ENCODE measurements around the gene FPGS.
"Not testable (repeated sequence)": the region's sequence is repeated elsewhere in the genome, so short reads cannot be mapped to it uniquely, and the experiment has no call there.

FPGS gene

DNA sequence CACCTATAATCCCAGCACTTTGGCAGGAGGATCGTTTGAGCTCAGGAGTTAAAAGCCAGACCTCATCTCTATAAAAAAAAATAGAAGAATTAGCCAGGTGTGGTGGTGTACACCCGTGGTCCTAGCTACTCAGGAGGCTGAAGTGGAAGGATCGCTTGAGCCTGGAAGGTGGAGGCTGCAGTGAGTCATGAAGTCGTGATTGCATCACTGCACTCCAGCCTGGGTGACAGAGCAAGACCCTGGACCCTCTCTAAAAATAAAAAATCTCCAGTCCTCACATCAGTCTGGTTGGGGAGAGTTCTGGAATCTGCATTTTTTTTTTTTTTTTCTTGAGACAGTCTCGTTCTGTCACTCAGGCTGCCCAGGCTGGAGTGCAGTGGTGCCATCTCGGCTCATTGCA, 9.3 kb downstream of the FPGS start:
- DNase-seq (ENCODE audit: low spot score) = no peak

GRCh38 chr9:127812936-127813675, 10.4 kb downstream of the FPGS start:
- DNase-seq (ENCODE audit: low spot score) = no peak

DNA sequence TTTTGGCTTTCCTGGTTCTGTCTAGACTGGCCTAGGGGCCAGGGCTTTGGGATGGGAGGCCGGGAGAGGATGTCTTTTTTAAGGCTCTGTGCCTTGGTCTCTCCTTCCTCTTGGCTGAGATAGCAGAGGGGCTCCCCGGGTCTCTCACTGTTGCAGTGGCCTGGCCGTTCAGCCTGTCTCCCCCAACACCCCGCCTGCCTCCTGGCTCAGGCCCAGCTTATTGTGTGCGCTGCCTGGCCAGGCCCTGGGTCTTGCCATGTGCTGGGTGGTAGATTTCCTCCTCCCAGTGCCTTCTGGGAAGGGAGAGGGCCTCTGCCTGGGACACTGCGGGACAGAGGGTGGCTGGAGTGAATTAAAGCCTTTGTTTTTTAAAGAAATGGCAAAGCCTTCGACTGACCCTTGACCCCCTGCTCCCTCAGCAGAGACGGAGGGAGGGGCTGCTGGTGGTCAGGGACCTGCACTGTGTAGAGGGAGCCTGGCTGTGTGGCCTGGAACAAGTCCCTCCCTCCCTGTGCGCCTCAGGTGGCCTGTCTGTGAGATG, 11.1 kb downstream of the FPGS start:
- no peak for DNase-seq (ENCODE audit: low spot score)

DNA sequence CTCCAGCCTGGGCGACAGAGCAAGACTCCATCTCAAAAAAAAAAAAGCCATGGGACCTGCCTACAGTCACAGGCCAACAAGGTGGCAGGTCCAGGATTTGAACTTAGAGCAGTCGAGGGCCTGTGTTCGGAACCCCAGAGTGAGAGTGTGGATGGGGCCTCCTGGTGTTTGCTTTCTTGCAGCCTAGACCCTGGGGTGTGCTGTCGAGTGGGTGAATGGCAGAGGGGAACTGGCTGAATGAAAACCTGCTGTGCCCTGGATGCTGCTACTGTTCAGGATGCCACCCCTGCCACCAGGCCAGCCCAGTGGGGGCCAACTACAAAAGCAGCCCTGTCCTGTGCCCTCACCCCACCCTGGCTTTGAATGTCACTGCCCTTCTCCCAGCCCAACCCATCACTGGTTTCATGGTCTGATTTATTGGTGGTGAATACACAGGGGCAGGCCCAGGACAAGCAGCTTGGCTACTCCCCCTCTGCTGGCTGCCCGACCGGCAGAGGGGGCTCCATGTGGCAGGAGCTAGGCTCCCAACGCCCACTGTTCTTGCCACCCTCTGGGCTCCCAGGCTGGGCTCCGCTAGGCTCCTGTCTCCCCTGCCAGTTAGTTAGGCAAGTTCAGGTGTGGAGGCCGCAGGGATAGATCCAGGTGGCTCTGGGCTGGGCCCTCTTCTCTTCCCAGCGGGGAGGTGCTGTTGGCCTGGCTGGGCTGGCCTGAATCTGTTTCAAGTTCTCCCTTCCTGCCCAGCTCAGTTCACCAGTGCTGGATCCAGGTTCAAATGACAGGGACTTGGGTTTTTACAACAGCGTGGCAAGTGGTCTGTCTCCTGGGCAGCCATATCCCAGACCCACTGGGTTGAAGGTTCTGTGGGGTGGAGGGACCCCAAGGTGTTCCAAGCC, 12.2 kb downstream of the FPGS start:
- DNase-seq (ENCODE audit: low spot score) = no peak

DNA sequence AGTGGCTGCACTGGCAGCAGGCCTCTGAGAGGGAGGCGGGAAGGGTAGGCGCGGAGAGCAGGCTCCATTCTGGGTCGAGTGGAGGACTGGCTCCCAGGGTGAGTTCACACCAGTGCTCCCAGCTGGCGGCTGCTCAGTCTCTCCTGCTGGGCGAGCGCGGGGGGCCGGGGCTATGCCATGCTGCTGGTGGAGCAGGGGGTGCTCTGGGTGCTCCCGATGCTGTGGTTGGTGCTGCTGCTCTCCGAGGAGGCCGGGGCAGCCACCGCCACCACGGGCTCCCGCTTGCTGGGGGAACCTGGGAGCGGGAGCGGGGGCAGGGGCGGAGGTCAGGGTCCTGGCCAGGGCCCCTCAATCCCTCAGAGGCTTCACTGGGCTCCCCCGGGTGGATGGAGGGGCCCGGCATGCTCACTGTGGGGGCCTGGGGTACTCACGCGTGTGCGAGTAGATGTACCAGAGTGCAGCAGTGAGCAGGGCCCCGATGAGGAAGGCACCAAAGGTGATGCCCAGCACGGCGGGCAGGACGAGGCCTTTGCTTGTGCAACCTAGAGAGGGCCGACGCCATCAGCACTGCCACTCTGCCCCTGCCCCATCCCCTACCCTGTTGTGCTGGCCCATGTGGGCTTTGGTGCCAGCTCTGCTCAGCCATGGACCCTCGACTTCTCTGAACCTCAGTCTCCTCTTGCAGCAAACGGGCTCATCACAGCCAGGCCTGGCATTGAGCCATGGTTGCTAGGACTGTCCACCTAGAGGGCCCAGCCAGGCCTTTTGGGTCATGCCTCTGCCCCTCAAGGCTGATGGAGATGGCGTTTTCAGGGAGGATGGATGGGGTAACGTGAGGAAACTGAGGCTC, 13.1 kb downstream of the FPGS start:
- no peak for DNase-seq (ENCODE audit: low spot score)

DNA sequence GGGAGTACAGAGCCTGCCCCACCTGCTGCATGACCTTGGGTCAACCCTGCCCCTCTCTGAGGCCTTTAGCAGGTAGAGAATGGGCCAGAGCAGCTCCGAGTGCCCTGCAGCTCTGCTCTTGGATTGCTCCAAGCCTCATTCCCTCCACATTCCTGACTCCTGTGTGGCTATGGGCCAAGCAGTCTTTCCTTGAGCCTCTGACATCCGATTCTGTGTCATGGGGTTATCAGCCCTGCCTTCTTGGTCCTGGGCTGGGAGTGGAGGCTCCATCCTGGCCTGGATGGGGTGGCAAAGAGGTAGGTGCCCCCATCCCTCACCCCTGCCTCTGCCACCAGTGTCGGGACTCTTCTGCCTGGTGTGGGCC, 13.7 kb downstream of the FPGS start:
- no peak for DNase-seq (ENCODE audit: low spot score)

GRCh38 chr9:127816728-127817127, 14.0 kb downstream of the FPGS start:
- no peak for DNase-seq (ENCODE audit: low spot score)

GRCh38 chr9:127817881-127818434, 15.3 kb downstream of the FPGS start:
- no peak for DNase-seq (ENCODE audit: low spot score)

DNA sequence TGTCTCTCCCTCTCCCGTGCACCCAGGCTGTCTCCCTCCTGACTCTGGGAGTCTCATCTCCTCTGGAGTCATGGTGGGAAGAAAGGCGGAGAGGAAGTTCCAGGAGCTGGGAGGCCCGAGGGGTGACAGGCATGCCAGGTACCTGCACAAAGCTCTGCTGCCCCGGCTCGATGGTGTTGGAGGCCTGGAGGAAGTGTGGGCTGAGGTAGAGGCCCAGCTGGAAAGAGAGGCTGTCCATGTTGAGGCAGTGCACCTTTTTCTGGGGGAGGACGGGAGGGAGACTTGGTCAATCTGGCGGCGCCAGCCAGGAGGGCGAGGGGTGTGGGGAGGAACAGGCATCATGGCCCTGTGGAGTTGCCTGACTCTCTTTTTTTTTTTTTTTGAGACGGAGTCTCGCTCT, 15.9 kb downstream of the FPGS start:
- DNase-seq (ENCODE audit: low spot score) = no peak

GRCh38 chr9:127822108-127822507, 19.4 kb downstream of the FPGS start:
- no peak for DNase-seq (ENCODE audit: low spot score)

- DNase-seq (ENCODE audit: low spot score) = no peak
Measured at GRCh38 chr9:127825319-127826051, 22.8 kb downstream of the FPGS start.

DNA sequence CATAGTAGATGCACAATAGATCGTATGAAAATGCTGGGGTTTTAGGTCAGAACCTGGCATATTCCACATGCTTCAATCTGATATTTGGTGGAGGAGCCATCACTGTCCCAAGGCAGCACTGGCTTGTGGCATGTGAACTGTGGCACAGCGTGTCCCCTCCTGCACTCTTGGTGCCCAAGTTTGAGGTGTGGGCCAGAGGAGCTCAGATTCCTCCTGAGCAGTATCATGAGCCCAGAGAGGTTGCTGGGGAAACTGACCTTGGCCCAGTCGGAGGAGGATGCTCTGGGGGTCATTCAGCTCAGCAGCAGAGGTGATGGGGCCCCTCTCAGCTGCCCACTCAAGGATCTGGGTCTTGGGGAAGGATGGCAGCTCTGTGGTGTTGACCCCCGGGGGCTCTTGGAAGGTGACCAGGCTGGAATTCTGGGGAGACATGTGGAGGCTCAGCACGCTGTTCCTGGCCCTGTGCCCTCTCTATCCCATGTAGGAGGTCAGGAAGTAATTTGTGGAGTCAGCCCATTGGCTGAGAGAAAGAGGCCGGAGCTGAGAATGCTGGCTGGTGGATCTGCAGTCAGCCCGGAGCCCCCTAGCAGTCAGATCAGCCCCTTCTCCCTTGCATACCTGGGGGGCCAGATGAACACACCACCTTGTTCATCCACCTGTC, 23.7 kb downstream of the FPGS start:
- DNase-seq (ENCODE audit: low spot score) = no peak

DNA sequence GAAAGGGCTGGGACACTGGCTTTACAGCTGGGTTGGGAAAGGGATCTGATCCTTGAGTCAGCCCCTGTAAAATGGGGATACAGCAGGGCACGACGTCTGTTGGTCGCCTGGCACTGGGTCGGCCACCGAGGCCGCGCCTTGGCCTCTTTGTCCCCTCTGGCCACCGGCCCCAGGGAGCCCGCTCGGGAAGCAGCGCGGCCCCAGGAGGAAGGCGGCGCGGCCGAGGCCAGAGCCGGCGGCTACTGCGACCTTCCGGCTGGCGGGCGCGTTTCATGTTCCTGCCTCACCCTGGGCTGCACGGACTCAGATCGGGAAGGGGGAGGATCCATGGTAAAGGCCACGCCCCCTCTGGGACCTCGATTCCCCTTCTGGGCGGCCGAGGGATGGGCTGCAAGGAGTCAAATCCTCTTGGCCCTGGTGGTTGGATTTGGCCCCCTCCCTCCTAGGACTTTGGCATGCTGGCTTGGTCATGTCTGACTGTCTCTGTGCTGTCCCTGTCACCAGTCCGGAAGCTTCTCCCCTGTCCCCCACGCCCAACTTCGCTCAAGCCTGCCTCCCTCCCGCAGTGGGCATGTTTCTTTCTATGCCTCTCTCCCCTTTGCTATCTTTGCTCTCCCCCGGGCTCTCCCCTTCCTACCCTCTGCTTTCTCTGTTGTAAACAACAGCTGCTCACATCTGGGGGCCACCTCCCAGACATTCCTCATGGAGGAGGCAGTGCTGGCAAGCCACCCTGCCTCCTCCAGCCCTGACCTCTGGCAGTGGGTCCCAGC, 25.8 kb downstream of the FPGS start:
- DNase-seq (ENCODE audit: low spot score) = no peak

DNA sequence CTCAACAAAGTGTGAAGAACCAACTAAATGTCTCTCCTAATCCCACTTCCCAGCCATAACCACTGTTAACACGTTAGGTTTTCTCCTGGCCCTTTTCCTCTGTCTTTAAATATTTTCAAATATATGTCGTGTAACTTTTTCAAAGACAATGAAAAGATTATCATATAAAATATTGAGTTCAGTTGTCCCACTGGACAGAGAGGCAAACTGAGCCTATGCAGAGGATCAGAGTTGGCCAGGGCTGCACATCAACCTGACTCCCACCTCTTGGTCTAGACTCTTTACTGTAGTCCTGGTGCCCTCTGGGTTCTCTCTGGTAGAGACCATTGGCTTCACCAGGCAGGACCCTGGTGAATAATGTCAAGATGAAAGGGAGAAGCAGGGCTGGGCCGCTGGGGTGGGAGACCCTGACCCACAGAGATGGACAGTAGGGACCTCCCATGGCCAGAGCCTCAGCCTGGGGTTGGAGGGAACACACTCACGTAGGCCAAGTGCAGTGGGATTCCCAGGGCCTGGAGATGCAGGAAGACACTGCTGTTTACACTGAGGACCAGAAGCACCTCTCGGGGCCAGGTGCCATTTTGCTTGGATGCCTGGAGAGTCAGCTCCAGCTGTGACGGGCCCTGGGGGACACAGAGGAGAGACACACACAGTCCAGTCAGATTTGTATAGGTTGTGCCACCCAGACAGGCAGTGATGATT, 26.7 kb downstream of the FPGS start:
- DNase-seq (ENCODE audit: low spot score) = no peak

GRCh38 chr9:127832248-127832647, 29.6 kb downstream of the FPGS start:
- DNase-seq (ENCODE audit: low spot score) = no peak

DNA sequence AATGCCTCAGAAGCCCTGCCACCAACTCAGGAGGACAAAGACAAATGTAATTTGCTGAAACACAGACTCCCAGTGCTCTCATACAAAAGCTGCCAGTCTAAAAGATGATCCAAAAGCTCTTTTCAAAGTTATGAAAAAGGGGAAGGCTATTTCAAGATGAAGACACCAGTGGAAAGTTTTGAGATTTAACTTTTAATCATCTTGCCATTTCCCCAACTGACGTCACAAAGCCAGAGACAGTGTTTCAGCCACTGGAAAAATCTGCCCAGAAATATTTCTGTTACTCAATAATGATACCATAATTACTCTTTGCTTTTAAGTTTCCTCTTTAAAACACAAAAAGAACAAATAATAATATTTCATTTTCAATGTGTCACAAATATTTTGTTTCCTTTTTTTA, 30.9 kb downstream of the FPGS start:
- DNase-seq (ENCODE audit: low spot score) = no peak

- DNase-seq (ENCODE audit: low spot score) = peak; percentile 86
Measured at GRCh38 chr9:127835991-127836516, 33.4 kb downstream of the FPGS start.

DNA sequence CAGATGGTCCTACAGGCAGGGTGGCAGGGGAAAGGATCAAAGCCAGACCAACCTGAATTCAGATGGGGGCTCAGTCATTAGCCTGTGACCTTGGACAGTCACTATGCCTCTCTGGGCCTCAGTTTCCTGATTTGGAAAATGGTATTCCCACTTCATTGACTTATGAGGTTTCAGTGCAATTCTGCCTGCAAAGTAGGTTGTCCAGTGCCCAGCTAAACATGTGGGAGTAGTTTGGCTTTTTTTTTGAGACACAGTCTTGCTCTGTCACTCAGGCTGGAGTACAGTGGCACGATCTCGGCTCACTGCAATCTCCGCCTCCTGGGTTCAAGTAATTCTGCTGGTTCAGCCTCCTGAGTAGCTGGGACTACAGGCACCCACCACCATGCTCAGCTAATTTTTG, 33.9 kb downstream of the FPGS start:
- DNase-seq (ENCODE audit: low spot score) = not testable (repeated sequence)

DNA sequence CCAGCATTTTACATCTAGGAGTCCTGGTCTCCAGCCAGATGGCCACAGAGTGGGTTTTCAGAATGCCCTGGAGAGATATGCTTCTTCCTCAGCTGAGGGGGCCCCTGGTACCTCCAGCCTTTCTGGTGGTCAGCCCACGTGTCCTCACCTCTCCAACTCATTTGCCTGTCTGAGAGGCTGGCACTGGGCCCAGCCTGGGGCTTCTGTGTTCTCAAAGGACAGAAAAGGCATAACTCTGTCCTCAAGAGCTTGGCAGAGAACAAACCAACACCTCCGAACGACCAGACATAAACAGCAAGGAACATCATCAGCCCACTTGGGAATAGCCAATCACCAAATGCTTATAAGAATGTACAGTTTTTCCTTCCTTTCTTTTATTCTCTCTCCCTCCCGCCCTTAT, 34.7 kb downstream of the FPGS start:
- DNase-seq (ENCODE audit: low spot score) = no peak
